A549 (cell line): ENCODE results near the gene PRR35.

ENCODE experiments used
- ATOH8 ChIP-seq: fragments of 250-450 bp; sonication (Bioruptor Pico); IDR thresholded peaks from 2 replicates; pipeline ENCODE4 v1.5.0; 2020; ENCODE audit warnings: low read depth, mild to moderate bottlenecking, moderate library complexity
- CTCF ChIP-seq: fragments of >200 bp; sonication (Bioruptor Twin); formaldehyde crosslinking; IDR thresholded peaks from 3 replicates; pipeline ENCODE4 v1.5.1; 2016
- EHF ChIP-seq: fragments of 250-450 bp; sonication (Bioruptor Pico); IDR thresholded peaks from 2 replicates; pipeline ENCODE4 v1.5.0; 2020; ENCODE audit warnings: mild to moderate bottlenecking
- ESRRA ChIP-seq: fragments of 150-350 bp; IDR thresholded peaks from 2 replicates; pipeline ENCODE4 v1.6.1; 2014; ENCODE audit warnings: mild to moderate bottlenecking, low read length, borderline replicate concordance
- FOSL2 ChIP-seq, 2 experiments: fragments of 450-650 bp in 1 of 2; fragments of >200 bp in 1 of 2; sonication (Bioruptor Twin) in 1 of 2; formaldehyde crosslinking; IDR thresholded peaks; 2 replicates each; pipeline versions ENCODE4 v1.5.0 to v1.6.1; 2016 to 2020; ENCODE audit warnings: mild to moderate bottlenecking in 1 of 2, moderate library complexity in 1 of 2
- JUNB ChIP-seq: fragments of >200 bp; sonication (Bioruptor Twin); formaldehyde crosslinking; IDR thresholded peaks from 2 replicates; pipeline ENCODE4 v1.6.1; 2016
- KDM1A ChIP-seq: fragments of 200-600 bp; sonication (generic); IDR thresholded peaks from 2 replicates; pipeline ENCODE4 v1.6.1; 2016; ENCODE audit warnings: low read depth, mild to moderate bottlenecking
- PBX3 ChIP-seq: IDR thresholded peaks from 2 replicates; pipeline ENCODE4 v1.6.1; 2012
- POLR2A ChIP-seq: IDR thresholded peaks from 2 replicates; pipeline ENCODE4 v1.6.1; 2012; ENCODE audit warnings: mild to moderate bottlenecking, low read length
- POLR2AphosphoS2 ChIP-seq: conservative IDR thresholded peaks from 2 replicates; pipeline ENCODE4 v1.6.1; 2012; ENCODE audit warnings: low read length, improper control_type of control experiment, inconsistent platforms
- RAD21 ChIP-seq, 2 experiments: fragments of >200 bp in 1 of 2; sonication (Bioruptor Twin) in 1 of 2; formaldehyde crosslinking in 1 of 2; IDR thresholded peaks in 1 of 2; conservative IDR thresholded peaks in 1 of 2; 2 replicates in 1 of 2; 3 replicates in 1 of 2; pipeline ENCODE4 v1.6.1; 2012 to 2018; ENCODE audit warnings: inconsistent platforms in 1 of 2
- TP53 ChIP-seq: fragments of 250-450 bp; sonication (Bioruptor Pico); IDR thresholded peaks from 2 replicates; pipeline ENCODE4 v1.5.0; 2021; ENCODE audit warnings: mild to moderate bottlenecking, moderate library complexity
- USF2 ChIP-seq: fragments of 450-650 bp; IDR thresholded peaks from 2 replicates; pipeline ENCODE4 v1.6.1; 2014; ENCODE audit warnings: antibody characterized with exemption

GRCh38 chr16:534135-534534 is 26.1 kb upstream of the PRR35 start:
- TF ChIP-seq CTCF (no peak), ATOH8 (CRISPR knock-in tag) (no peak), POLR2A (no peak), JUNB (no peak), ESRRA (no peak), POLR2AphosphoS2 (no peak), PBX3 (no peak), TP53 (no peak), EHF (no peak), USF2 (no peak), FOSL2 (IDR thresholded peaks at IDR 0.05) (no peak), FOSL2 (CRISPR knock-in tag; IDR thresholded peaks at IDR 0.05) (no peak), RAD21 (conservative IDR thresholded peaks at IDR 0.05 in 1 of 2, IDR thresholded peaks at IDR 0.05 in 1 of 2) (no peak), KDM1A (no peak)
